NCI-H2196 treated with DMSO at 0.1 percent for 48 hours (cell line): ENCODE measurements around the gene KIAA0040.

Experiments used
- DNase-seq: peaks from one replicate; lab custom pipeline; 2025; ENCODE audit not compliant: unreplicated experiment; lab: John Stamatoyannopoulos, UW

Gene KIAA0040

GRCh38 chr1:175172503-175172902 lies 20.1 kb downstream of the KIAA0040 start:
- no peak for DNase-seq

GRCh38 chr1:175171036-175171913 lies 21.3 kb downstream of the KIAA0040 start:
- no peak for DNase-seq

GRCh38 chr1:175169286-175170018 lies 23.1 kb downstream of the KIAA0040 start:
- DNase-seq, result no peak

GRCh38 chr1:175168782-175169181 lies 23.8 kb downstream of the KIAA0040 start:
- DNase-seq, result no peak

GRCh38 chr1:175167861-175168260 lies 24.7 kb downstream of the KIAA0040 start:
- no peak for DNase-seq

GRCh38 chr1:175166746-175167145 lies 25.8 kb downstream of the KIAA0040 start:
- DNase-seq, result no peak

- DNase-seq, result no peak
Measured at GRCh38 chr1:175164751-175165150, 27.8 kb downstream of the KIAA0040 start.

- DNase-seq, result no peak
Measured at GRCh38 chr1:175163702-175164101, 28.9 kb downstream of the KIAA0040 start.

GRCh38 chr1:175162955-175163354 lies 29.6 kb downstream of the KIAA0040 start:
- no peak for DNase-seq

GRCh38 chr1:175158170-175158591 lies 34.4 kb downstream of the KIAA0040 start:
- DNase-seq, result no peak

- no peak for DNase-seq
Measured at GRCh38 chr1:175157200-175157599, 35.4 kb downstream of the KIAA0040 start.

- no peak for DNase-seq
Measured at GRCh38 chr1:175155936-175156335, 36.6 kb downstream of the KIAA0040 start.

- DNase-seq, result no peak
Measured at GRCh38 chr1:175155473-175155856, 37.1 kb downstream of the KIAA0040 start.

GRCh38 chr1:175154629-175155472 lies 37.7 kb downstream of the KIAA0040 start:
- peak; percentile 23 for DNase-seq

- peak; percentile 4 for DNase-seq
Measured at GRCh38 chr1:175152006-175152652, 40.4 kb downstream of the KIAA0040 start.

GRCh38 chr1:175150596-175151319 lies 41.8 kb downstream of the KIAA0040 start:
- no peak for DNase-seq

- DNase-seq, result no peak
Measured at GRCh38 chr1:175148068-175148467, 44.5 kb downstream of the KIAA0040 start.

- no peak for DNase-seq
Measured at GRCh38 chr1:175147569-175147968, 45.0 kb downstream of the KIAA0040 start.

GRCh38 chr1:175146529-175147213 lies 45.9 kb downstream of the KIAA0040 start:
- DNase-seq, result peak; percentile 10
